ENCODE measurements around the gene OR52J3. TPM values are rescaled to one million over a fixed set of nuclear protein-coding genes. Genes with fewer than 3 reads are reported as not detected.

The OR52J3 gene
- not detected for polyA plus RNA-seq (2013, experiment 1 of 2)
- polyA plus RNA-seq (2013, experiment 2 of 2): not detected

DNA sequence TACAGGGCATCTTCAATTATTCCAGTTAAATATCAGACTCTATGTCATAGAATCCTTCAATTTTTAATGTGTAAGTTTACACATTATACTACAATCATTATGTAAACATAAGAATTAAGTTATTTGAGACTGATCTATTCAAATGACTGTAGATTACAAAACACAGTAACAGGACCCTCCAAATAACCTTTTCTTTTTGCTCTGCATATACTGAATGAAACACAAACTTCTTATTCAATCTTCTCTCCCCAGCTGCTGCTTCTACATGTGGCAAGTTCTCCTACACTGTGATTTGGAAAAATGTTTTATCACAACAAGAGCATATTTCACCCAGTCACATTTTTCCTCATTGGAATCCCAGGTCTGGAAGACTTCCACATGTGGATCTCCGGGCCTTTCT is at the start of gene OR52J3:
TSS of gene OR52J3 (plus strand) at position 301 of the 400 bp plus-strand sequence. CDS start at position 301, 0 bp downstream.
- H3K56ac ChIP-seq (ENCODE audit: low read length): no peak within 1 kb of the TSS
- no peak within 1 kb of the TSS for H3K4ac ChIP-seq (ENCODE audit: low read depth, low read length)
- H3K4me1 ChIP-seq (ENCODE audit: control insufficient read depth, low read depth, low read length): no peaks in the 10 kb centered on the region
- H3K79me2 ChIP-seq (ENCODE audit: control insufficient read depth, insufficient read depth, low read length): no peaks in the 10 kb centered on the region
- H2BK15ac ChIP-seq (replicated peaks; ENCODE audit: low read depth): no peak within 1 kb of the TSS
- H3K79me1 ChIP-seq (ENCODE audit: low read length): no peaks in the 10 kb centered on the region
- DNase-seq: no peak
- no peak within 1 kb of the TSS for H3K23ac ChIP-seq (ENCODE audit: low read length)
- no peaks in the 10 kb centered on the region for H3K36me3 ChIP-seq (ENCODE audit: control insufficient read depth, insufficient read depth, low read length)
- H4K8ac ChIP-seq (ENCODE audit: low read depth, low read length): no peak within 1 kb of the TSS
- no peak within 1 kb of the TSS for H3K4me2 ChIP-seq (ENCODE audit: low read length)
- H4K5ac ChIP-seq (ENCODE audit: low read length): no peak within 1 kb of the TSS
- no peak within 1 kb of the TSS for H2BK120ac ChIP-seq (ENCODE audit: low read depth, low read length)
- no peak within 1 kb of the TSS for H3K4me3 ChIP-seq (ENCODE audit: low read length)
- no peak within 1 kb of the TSS for H2AK5ac ChIP-seq (ENCODE audit: low read length)
- no peak within 1 kb of the TSS for H3K27ac ChIP-seq (ENCODE audit: low read depth, low read length)
- no peaks in the 10 kb centered on the region for H3K27me3 ChIP-seq (ENCODE audit: insufficient read depth, low read length, poor library complexity)
- H2BK5ac ChIP-seq (ENCODE audit: low read length): no peak within 1 kb of the TSS
- H3K18ac ChIP-seq (ENCODE audit: low read length): no peak within 1 kb of the TSS
- no peak within 1 kb of the TSS for H3K9ac ChIP-seq (ENCODE audit: low read length)
- WGBS (ENCODE audit: extremely low coverage, insufficient coverage, low lambda C conversion rate): no CpG with 5 or more reads among the region's 1 CpG

DNA sequence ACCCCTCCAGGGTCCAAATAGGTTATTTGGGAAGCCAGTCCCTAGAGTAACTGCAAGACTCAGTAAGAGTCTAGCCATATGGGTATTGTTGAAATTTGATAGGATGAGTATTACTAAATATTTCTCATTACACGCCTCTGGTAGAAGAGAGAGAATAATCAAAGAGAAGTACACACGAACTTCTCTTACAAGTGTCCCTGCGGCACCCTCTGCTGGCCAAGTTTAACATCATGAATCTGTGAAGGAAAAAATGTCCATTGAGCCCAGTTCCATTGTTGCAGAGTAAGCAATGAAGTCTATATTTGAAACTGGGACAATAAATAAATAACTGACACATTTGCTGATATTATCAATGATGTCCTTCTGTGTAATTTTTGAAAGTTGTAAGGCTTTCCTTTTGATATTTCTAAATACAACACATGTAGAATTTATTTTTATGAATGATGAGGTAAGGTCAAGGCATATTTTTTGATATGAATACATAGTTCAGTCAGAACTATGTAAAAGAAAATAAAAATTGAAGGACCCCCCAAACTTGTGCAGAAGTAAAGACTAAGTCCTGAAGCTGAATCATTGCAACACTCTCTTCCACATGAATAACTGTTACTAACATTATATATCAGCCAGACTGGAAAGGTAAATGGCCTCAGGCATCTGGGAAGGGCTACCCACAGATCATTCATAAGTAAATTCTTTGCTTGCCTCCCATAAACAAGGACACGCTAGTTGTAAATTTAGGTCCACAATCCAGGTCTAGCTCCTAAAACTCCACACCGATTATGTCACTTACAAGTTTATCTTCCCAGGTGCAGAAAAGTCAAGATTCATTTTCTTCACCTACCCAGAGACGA is 41.7 kb upstream of the OR52J3 start:
- no peak overlapping the region for H3K9ac ChIP-seq (ENCODE audit: low read length)
- H3K18ac ChIP-seq (ENCODE audit: low read length): no peak overlapping the region
- no peak overlapping the region for H3K4ac ChIP-seq (ENCODE audit: low read depth, low read length)
- H3K56ac ChIP-seq (ENCODE audit: low read length): no peak overlapping the region
- no peak overlapping the region for H3K23ac ChIP-seq (ENCODE audit: low read length)
- H3K4me1 ChIP-seq (ENCODE audit: control insufficient read depth, low read depth, low read length): no peaks in the 10 kb centered on the region
- no peak overlapping the region for H3K27ac ChIP-seq (ENCODE audit: low read depth, low read length)
- DNase-seq: peak; percentile 59
- H2BK15ac ChIP-seq (replicated peaks; ENCODE audit: low read depth): no peak overlapping the region
- H2BK120ac ChIP-seq (ENCODE audit: low read depth, low read length): no peak overlapping the region
- no peak overlapping the region for H2AK5ac ChIP-seq (ENCODE audit: low read length)
- H3K36me3 ChIP-seq (ENCODE audit: control insufficient read depth, insufficient read depth, low read length): no peaks in the 10 kb centered on the region
- no peak overlapping the region for H4K5ac ChIP-seq (ENCODE audit: low read length)
- H3K79me2 ChIP-seq (ENCODE audit: control insufficient read depth, insufficient read depth, low read length): no peaks in the 10 kb centered on the region
- WGBS (ENCODE audit: extremely low coverage, insufficient coverage, low lambda C conversion rate): no CpG with 5 or more reads among the region's 6 CpGs
- no peaks in the 10 kb centered on the region for H3K27me3 ChIP-seq (ENCODE audit: insufficient read depth, low read length, poor library complexity)
- H3K79me1 ChIP-seq (ENCODE audit: low read length): no peaks in the 10 kb centered on the region
- no peak overlapping the region for H3K4me2 ChIP-seq (ENCODE audit: low read length)
- H3K4me3 ChIP-seq (ENCODE audit: low read length): no peak overlapping the region
- no peak overlapping the region for H2BK5ac ChIP-seq (ENCODE audit: low read length)
- no peak overlapping the region for H4K8ac ChIP-seq (ENCODE audit: low read depth, low read length)

DNA sequence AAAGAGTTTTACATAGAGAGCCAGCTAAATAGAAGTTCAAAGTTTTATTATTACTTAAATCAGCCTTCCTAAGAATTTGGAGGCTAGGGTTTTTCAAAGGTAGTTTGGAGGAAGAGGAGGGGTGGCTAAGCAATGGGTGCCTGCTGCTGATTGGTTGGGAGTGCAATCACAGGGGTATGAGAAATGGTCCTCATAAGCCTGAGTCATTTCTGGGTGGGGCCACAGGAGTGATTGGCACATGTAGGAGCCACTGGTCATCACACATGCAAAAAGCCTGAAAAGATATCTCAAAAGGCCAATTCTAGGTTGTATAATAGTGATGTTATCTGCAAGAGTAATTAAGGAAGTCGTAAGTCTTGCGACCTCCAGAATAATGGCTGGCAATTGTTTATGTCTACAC is 38.8 kb upstream of the OR52J3 start:
- Histone ChIP-seq H3K4me3 (ENCODE audit: low read length) (no peak overlapping the region), H2AK5ac (ENCODE audit: low read length) (no peak overlapping the region), H2BK5ac (ENCODE audit: low read length) (no peak overlapping the region), H3K4ac (ENCODE audit: low read depth, low read length) (no peak overlapping the region), H4K5ac (ENCODE audit: low read length) (no peak overlapping the region), H3K56ac (ENCODE audit: low read length) (no peak overlapping the region), H3K23ac (ENCODE audit: low read length) (no peak overlapping the region), H3K4me1 (ENCODE audit: control insufficient read depth, low read depth, low read length) (no peaks in the 10 kb centered on the region), H3K4me2 (ENCODE audit: low read length) (no peak overlapping the region), H2BK120ac (ENCODE audit: low read depth, low read length) (no peak overlapping the region), H3K18ac (ENCODE audit: low read length) (no peak overlapping the region), H4K8ac (ENCODE audit: low read depth, low read length) (no peak overlapping the region), H2BK15ac (replicated peaks; ENCODE audit: low read depth) (no peak overlapping the region), H3K27ac (ENCODE audit: low read depth, low read length) (no peak overlapping the region), H3K79me1 (ENCODE audit: low read length) (no peaks in the 10 kb centered on the region), H3K36me3 (ENCODE audit: control insufficient read depth, insufficient read depth, low read length) (no peaks in the 10 kb centered on the region), H3K79me2 (ENCODE audit: control insufficient read depth, insufficient read depth, low read length) (no peaks in the 10 kb centered on the region), H3K27me3 (ENCODE audit: insufficient read depth, low read length, poor library complexity) (no peaks in the 10 kb centered on the region), H3K9ac (ENCODE audit: low read length) (no peak overlapping the region)
- peak; percentile 39 for DNase-seq
- WGBS (ENCODE audit: extremely low coverage, insufficient coverage, low lambda C conversion rate): no CpG with 5 or more reads among the region's 2 CpGs

DNA sequence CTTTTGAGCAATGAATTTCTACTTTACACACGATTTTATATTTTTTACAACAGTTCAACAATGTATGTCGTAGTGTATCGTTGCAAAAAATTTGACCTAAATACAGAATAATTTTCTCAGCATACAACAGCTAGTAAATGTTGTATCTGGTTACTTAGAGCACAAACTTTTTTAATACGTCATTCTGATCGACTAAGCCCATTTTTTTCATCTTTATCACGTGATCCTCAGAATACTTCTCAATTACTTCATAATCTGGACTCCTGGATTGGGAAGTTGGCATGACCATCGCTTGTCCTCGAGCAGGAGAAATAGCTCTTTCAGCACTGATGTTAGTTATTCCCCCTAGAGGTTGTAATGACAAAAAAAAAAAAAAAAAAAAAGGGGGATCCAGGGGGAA is 35.1 kb upstream of the OR52J3 start:
- Histone ChIP-seq H2AK5ac (ENCODE audit: low read length) (no peak overlapping the region), H3K56ac (ENCODE audit: low read length) (no peak overlapping the region), H2BK15ac (replicated peaks; ENCODE audit: low read depth) (no peak overlapping the region), H3K4ac (ENCODE audit: low read depth, low read length) (no peak overlapping the region), H3K27me3 (ENCODE audit: insufficient read depth, low read length, poor library complexity) (no peaks in the 10 kb centered on the region), H2BK5ac (ENCODE audit: low read length) (no peak overlapping the region), H3K18ac (ENCODE audit: low read length) (no peak overlapping the region), H3K4me2 (ENCODE audit: low read length) (no peak overlapping the region), H2BK120ac (ENCODE audit: low read depth, low read length) (no peak overlapping the region), H4K5ac (ENCODE audit: low read length) (no peak overlapping the region), H3K23ac (ENCODE audit: low read length) (no peak overlapping the region), H3K79me1 (ENCODE audit: low read length) (no peaks in the 10 kb centered on the region), H3K4me1 (ENCODE audit: control insufficient read depth, low read depth, low read length) (no peaks in the 10 kb centered on the region), H3K79me2 (ENCODE audit: control insufficient read depth, insufficient read depth, low read length) (no peaks in the 10 kb centered on the region), H3K36me3 (ENCODE audit: control insufficient read depth, insufficient read depth, low read length) (no peaks in the 10 kb centered on the region), H3K4me3 (ENCODE audit: low read length) (no peak overlapping the region), H3K9ac (ENCODE audit: low read length) (no peak overlapping the region), H3K27ac (ENCODE audit: low read depth, low read length) (no peak overlapping the region), H4K8ac (ENCODE audit: low read depth, low read length) (no peak overlapping the region)
- no CpG with 5 or more reads among the region's 8 CpGs for WGBS (ENCODE audit: extremely low coverage, insufficient coverage, low lambda C conversion rate)
- no peak for DNase-seq

DNA sequence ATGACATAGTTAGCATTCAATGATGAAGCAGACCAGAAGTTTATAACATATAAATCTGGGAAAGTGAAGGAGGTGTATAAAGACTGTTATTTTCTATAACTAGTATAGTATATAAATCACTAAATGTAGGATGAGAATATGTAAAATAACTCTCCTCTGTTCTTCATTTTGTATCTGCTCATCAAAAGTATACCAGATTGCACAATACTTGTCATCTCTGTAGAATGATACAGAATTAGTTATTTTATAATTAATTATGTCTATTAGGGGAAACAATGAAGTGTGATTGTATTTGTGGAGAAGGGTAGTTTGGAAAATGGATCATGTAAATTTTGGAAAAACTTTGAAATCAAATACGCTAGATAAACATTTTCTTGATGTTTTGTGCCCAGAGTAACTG is 33.3 kb upstream of the OR52J3 start:
- Histone ChIP-seq H3K4ac (ENCODE audit: low read depth, low read length) (no peak overlapping the region), H3K9ac (ENCODE audit: low read length) (no peak overlapping the region), H3K56ac (ENCODE audit: low read length) (no peak overlapping the region), H3K27ac (ENCODE audit: low read depth, low read length) (no peak overlapping the region), H3K23ac (ENCODE audit: low read length) (no peak overlapping the region), H2BK5ac (ENCODE audit: low read length) (no peak overlapping the region), H3K79me2 (ENCODE audit: control insufficient read depth, insufficient read depth, low read length) (no peaks in the 10 kb centered on the region), H4K8ac (ENCODE audit: low read depth, low read length) (no peak overlapping the region), H3K36me3 (ENCODE audit: control insufficient read depth, insufficient read depth, low read length) (no peaks in the 10 kb centered on the region), H3K27me3 (ENCODE audit: insufficient read depth, low read length, poor library complexity) (no peaks in the 10 kb centered on the region), H4K5ac (ENCODE audit: low read length) (no peak overlapping the region), H3K18ac (ENCODE audit: low read length) (no peak overlapping the region), H3K4me1 (ENCODE audit: control insufficient read depth, low read depth, low read length) (no peaks in the 10 kb centered on the region), H3K79me1 (ENCODE audit: low read length) (no peaks in the 10 kb centered on the region), H2BK120ac (ENCODE audit: low read depth, low read length) (no peak overlapping the region), H2AK5ac (ENCODE audit: low read length) (no peak overlapping the region), H3K4me2 (ENCODE audit: low read length) (no peak overlapping the region), H2BK15ac (replicated peaks; ENCODE audit: low read depth) (no peak overlapping the region), H3K4me3 (ENCODE audit: low read length) (no peak overlapping the region)
- 100% methylated on average over 1 of the region's 1 CpG for WGBS (ENCODE audit: extremely low coverage, insufficient coverage, low lambda C conversion rate)
- DNase-seq: no peak

DNA sequence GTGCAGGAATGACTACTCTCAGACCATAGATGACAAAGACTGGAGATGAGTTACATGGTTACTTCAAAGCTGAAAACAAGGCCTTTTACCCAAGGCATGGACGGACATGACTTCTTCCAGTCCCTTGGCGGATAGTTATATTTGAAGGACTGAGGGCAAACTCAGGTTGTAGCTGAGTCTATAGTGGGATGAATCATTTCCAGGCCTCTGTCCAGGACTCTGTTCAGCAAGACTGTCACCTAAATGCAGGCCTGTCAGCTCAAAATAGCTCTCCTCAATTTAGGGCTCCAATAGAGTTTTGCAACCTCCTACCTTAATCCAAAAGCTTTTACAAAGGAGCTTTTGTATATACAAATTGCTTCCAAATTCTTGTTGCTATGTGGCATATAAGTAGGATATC is 24.3 kb upstream of the OR52J3 start:
- H4K8ac ChIP-seq (ENCODE audit: low read depth, low read length): no peak overlapping the region
- no peak overlapping the region for H3K23ac ChIP-seq (ENCODE audit: low read length)
- no peaks in the 10 kb centered on the region for H3K79me1 ChIP-seq (ENCODE audit: low read length)
- H3K4me1 ChIP-seq (ENCODE audit: control insufficient read depth, low read depth, low read length): no peaks in the 10 kb centered on the region
- no peak overlapping the region for H3K27ac ChIP-seq (ENCODE audit: low read depth, low read length)
- no CpG with 5 or more reads among the region's 2 CpGs for WGBS (ENCODE audit: extremely low coverage, insufficient coverage, low lambda C conversion rate)
- H3K27me3 ChIP-seq (ENCODE audit: insufficient read depth, low read length, poor library complexity): no peaks in the 10 kb centered on the region
- no peak overlapping the region for H3K9ac ChIP-seq (ENCODE audit: low read length)
- no peak overlapping the region for H3K4ac ChIP-seq (ENCODE audit: low read depth, low read length)
- H3K36me3 ChIP-seq (ENCODE audit: control insufficient read depth, insufficient read depth, low read length): no peaks in the 10 kb centered on the region
- no peak overlapping the region for H2AK5ac ChIP-seq (ENCODE audit: low read length)
- no peak overlapping the region for H4K5ac ChIP-seq (ENCODE audit: low read length)
- no peak overlapping the region for H3K56ac ChIP-seq (ENCODE audit: low read length)
- no peaks in the 10 kb centered on the region for H3K79me2 ChIP-seq (ENCODE audit: control insufficient read depth, insufficient read depth, low read length)
- no peak overlapping the region for H2BK5ac ChIP-seq (ENCODE audit: low read length)
- no peak overlapping the region for H2BK15ac ChIP-seq (replicated peaks; ENCODE audit: low read depth)
- no peak for DNase-seq
- no peak overlapping the region for H3K4me2 ChIP-seq (ENCODE audit: low read length)
- H3K4me3 ChIP-seq (ENCODE audit: low read length): no peak overlapping the region
- H3K18ac ChIP-seq (ENCODE audit: low read length): no peak overlapping the region
- H2BK120ac ChIP-seq (ENCODE audit: low read depth, low read length): no peak overlapping the region
